Caco-2 (cell line): ENCODE results near the gene KPNA6. TPM values are rescaled to one million over a fixed set of nuclear protein-coding genes. Genes with fewer than 3 reads are reported as not detected.

Source experiments
- BruUV-seq: library from RNA; stranded (reverse); fragments of 400-500 nt; replicated peaks from 2 replicates; lab custom pipeline; 2021; lab: Mats Ljungman, UMichigan
- CTCF ChIA-PET: fragments of 300-600 bp; sonication (Branson Sonifier 250); formaldehyde crosslinking; loops from one replicate; lab custom pipeline; 2022; ENCODE audit warnings: antibody characterized with exemption; lab: Charles Lee
- POLR2A ChIA-PET: fragments of 300-600 bp; sonication (Branson Sonifier 250); formaldehyde crosslinking; loops from one replicate; lab custom pipeline; 2022; ENCODE audit warnings: antibody characterized with exemption; lab: Charles Lee
- DNase-seq, 2 experiments: peaks; one replicate each; pipeline versions ENCODE4 v3.0.0 to v3.0.0-alpha.2; 2020 to 2022
- H3K27me3 ChIP-seq: replicated peaks from 2 replicates; pipeline ENCODE4 v1.6.0; 2011; ENCODE audit warnings: low read length; ENCODE audit not compliant: control insufficient read depth, insufficient read depth
- H3K36me3 ChIP-seq: 2 replicates; pipeline ENCODE4 v1.5.1; 2011; ENCODE audit warnings: low read length; ENCODE audit not compliant: control insufficient read depth, insufficient read depth
- H3K4me1 ChIP-seq: fragments of 250-450 bp; sonication (Bioruptor Pico); 2 replicates; pipeline ENCODE4 v1.5.1; 2020; ENCODE audit warnings: mild to moderate bottlenecking
- H3K4me3 ChIP-seq: 2 replicates; pipeline ENCODE4 v1.5.1; 2011; ENCODE audit warnings: low read depth, mild to moderate bottlenecking, control low read depth, low read length
- H3K9me3 ChIP-seq: fragments of 250-450 bp; sonication (Bioruptor Pico); 2 replicates; pipeline ENCODE4 v1.5.1; 2020; ENCODE audit warnings: mild to moderate bottlenecking, moderate library complexity
- H3K27ac Mint-ChIP-seq: one replicate; pipeline ENCODE4 v1.8.0; 2022; ENCODE audit warnings: mixed read lengths; ENCODE audit not compliant: unreplicated experiment
- H3K27me3 Mint-ChIP-seq: one replicate; pipeline ENCODE4 v1.8.0; 2022; ENCODE audit warnings: mixed read lengths; ENCODE audit not compliant: insufficient read depth, unreplicated experiment
- H3K36me3 Mint-ChIP-seq: one replicate; pipeline ENCODE4 v1.8.0; 2022; ENCODE audit warnings: mild to moderate bottlenecking, mixed read lengths; ENCODE audit not compliant: insufficient read depth, unreplicated experiment
- H3K4me1 Mint-ChIP-seq: one replicate; pipeline ENCODE4 v1.8.0; 2022; ENCODE audit warnings: low read depth, mixed read lengths; ENCODE audit not compliant: unreplicated experiment
- H3K4me3 Mint-ChIP-seq: one replicate; pipeline ENCODE4 v1.8.0; 2022; ENCODE audit warnings: mild to moderate bottlenecking, moderate library complexity, mixed read lengths; ENCODE audit not compliant: unreplicated experiment
- H3K9me3 Mint-ChIP-seq: one replicate; pipeline ENCODE4 v1.8.0; 2022; ENCODE audit warnings: mixed read lengths; ENCODE audit not compliant: unreplicated experiment
- CTCF ChIP-seq, 2 experiments: fragments of 200-600 bp in 1 of 2; IDR thresholded peaks; 1 replicate in 1 of 2; 2 replicates in 1 of 2; pipeline versions ENCODE4 v1.5.1 to v1.8.0; 2011 to 2022; ENCODE audit warnings: antibody characterized with exemption in 1 of 2, control low read depth in 1 of 2, inconsistent platforms in 1 of 2, low read depth in 1 of 2, low read length in 1 of 2, mild to moderate bottlenecking in 1 of 2, moderate library complexity in 1 of 2; ENCODE audit not compliant: insufficient read depth in 1 of 2, severe bottlenecking in 1 of 2, unreplicated experiment in 1 of 2
- intact Hi-C: fragments of 100-400 bp; cut with micrococcal nuclease; formaldehyde crosslinking; loops from one replicate; pipeline ENCODE4 v1.10.0; 2022; ENCODE audit not compliant: unreplicated experiment
- total RNA-seq: library from RNA; stranded (reverse); gene quantifications from 2 replicates; pipeline ENCODE4 v1.2.3, GENCODE V29; 2022

The KPNA6 gene
- total RNA-seq, 1 experiment from 2014 or later: 52.8 TPM

DNA sequence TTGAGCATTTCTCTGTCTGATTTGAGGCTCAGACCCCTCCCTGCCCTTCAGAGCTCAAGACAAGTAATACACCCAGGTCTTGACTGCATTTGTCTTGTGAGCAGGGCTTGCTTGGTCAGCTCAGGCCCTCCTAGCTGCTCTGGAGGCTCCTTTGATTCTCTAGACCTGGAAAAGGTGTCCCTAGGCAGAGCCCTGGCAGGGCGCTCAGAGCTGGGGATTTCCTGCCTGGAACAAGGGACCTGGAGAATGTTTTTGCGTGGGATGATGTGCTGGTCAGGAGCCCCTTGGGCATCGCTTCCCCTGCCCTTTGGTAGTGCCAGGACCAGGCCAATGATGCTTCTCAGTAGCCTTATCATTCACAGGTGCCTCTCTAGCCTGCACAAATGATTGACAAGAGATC, 87.7 kb downstream of the KPNA6 start:
- Mint-ChIP-seq H3K27ac (no peak overlapping the region), H3K36me3 (peaks cover 59% of the 10 kb centered on the region), H3K27me3 (no peaks in the 10 kb centered on the region), H3K9me3 (no peaks in the 10 kb centered on the region), H3K4me1 (no peaks in the 10 kb centered on the region), H3K4me3 (no peak overlapping the region)
- H3K27me3 ChIP-seq: no peaks in the 10 kb centered on the region
- DNase-seq: no peak
- 0 out of 2 replicates have a peak, but pooled peaks cover 1% of the 10 kb centered on the region for H3K36me3 ChIP-seq
- no peaks in the 10 kb centered on the region for H3K4me1 ChIP-seq
- no peak overlapping the region for H3K4me3 ChIP-seq
- TF ChIP-seq CTCF (IDR thresholded peaks at IDR 0.05; ENCODE audit: insufficient read depth in 1 of 2, low read depth in 1 of 2, low read length in 1 of 2, severe bottlenecking in 1 of 2, unreplicated experiment in 1 of 2): no peak
- intact Hi-C loops: no loop called here
- ChIA-PET CTCF (no interaction called here), POLR2A (interaction anchor here (1.1 kb wide), 1 partner anchor 579 kb away, joined by 3 read pairs; no protein-coding TSS in a partner anchor)
- no peaks in the 10 kb centered on the region for H3K9me3 ChIP-seq
- no TSS peak for BruUV-seq

DNA sequence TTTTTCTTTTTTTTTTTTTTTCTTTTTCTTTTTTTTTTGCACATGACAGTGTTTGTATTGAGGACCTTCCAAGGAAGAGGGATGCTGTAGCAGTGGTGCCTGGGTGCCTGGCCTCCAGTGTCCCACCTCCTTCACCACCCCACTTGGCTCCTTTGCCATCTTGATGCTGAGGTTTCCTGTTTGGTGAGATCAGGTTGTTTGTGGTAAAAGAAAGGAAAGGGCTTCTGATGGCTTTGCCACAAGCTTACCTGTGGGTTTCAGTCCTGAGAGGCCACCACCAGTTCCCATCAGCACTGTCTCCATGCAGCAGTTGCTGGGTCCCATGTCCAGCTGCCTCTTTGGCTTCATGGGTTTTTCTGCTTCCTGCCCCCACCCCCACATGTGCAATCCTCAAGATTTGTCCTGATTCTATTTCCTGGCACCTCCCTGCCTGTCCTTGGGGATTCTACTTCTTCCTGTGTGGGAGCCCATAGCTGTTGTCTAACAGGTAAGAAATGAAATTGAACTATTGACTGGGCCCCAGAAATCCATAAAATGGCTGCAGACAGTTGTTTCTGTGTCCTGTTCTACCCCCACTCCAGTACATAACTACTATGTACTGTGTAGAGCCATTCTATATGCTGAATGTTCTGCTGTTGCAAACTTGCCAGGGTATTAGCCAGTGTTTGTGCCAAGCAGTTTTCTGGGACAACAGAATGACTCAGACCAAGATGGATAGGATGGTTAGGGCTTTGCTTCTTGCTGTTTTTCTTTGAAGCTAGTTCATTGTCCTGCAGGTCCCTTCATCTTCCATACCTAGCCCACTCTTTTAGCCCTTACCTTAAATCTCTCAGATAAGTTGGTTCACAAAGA, 88.3 kb downstream of the KPNA6 start:
- intact Hi-C loops: no loop called here
- H3K4me3 ChIP-seq: no peak overlapping the region
- no peaks in the 10 kb centered on the region for H3K4me1 Mint-ChIP-seq
- BruUV-seq: TSS peak; percentile 9
- H3K36me3 ChIP-seq: 0 out of 2 replicates have a peak, but pooled peaks cover 1% of the 10 kb centered on the region
- no peak for DNase-seq
- H3K27ac Mint-ChIP-seq: no peak overlapping the region
- H3K9me3 Mint-ChIP-seq: no peaks in the 10 kb centered on the region
- no peaks in the 10 kb centered on the region for H3K27me3 ChIP-seq
- no peak for TF ChIP-seq CTCF (IDR thresholded peaks at IDR 0.05; ENCODE audit: insufficient read depth in 1 of 2, low read depth in 1 of 2, low read length in 1 of 2, severe bottlenecking in 1 of 2, unreplicated experiment in 1 of 2)
- peaks cover 55% of the 10 kb centered on the region for H3K36me3 Mint-ChIP-seq
- POLR2A ChIA-PET: interaction anchor here (1.1 kb wide), 1 partner anchor 579 kb away, joined by 3 read pairs; no protein-coding TSS in a partner anchor
- no peaks in the 10 kb centered on the region for H3K4me1 ChIP-seq
- CTCF ChIA-PET: no interaction called here
- H3K4me3 Mint-ChIP-seq: no peak overlapping the region
- H3K27me3 Mint-ChIP-seq: no peaks in the 10 kb centered on the region
- H3K9me3 ChIP-seq: no peaks in the 10 kb centered on the region

DNA sequence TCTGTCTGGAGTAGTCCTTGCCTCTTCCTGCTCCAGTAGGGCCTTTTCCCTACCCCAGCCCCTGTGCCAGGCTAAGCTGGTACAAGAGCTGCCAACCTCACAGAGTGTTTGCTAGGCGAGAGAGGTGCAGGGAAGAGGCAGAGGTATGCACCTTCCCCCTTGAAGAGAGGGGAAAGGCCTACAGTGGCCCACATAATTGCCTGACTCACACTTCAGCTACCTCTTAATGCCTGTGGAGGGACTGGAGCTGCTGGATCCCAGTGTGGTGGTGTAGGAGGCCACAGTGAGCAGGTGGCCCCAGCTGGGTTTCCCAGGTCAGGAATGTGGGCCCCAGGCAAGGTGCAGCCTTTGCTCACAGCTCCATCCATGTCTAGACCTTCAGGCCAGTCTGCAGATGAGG, 89.2 kb downstream of the KPNA6 start:
- Mint-ChIP-seq H3K4me3 (no peak overlapping the region), H3K4me1 (no peaks in the 10 kb centered on the region), H3K36me3 (peaks cover 52% of the 10 kb centered on the region), H3K9me3 (no peaks in the 10 kb centered on the region), H3K27ac (no peak overlapping the region), H3K27me3 (no peaks in the 10 kb centered on the region)
- H3K9me3 ChIP-seq: no peaks in the 10 kb centered on the region
- no peaks in the 10 kb centered on the region for H3K27me3 ChIP-seq
- peaks cover 4% of the 10 kb centered on the region; the same call in 1 of the 2 replicates for H3K4me1 ChIP-seq
- TF ChIP-seq CTCF (IDR thresholded peaks at IDR 0.05; ENCODE audit: insufficient read depth in 1 of 2, low read depth in 1 of 2, low read length in 1 of 2, severe bottlenecking in 1 of 2, unreplicated experiment in 1 of 2): no peak
- BruUV-seq: no TSS peak
- no peak overlapping the region for H3K4me3 ChIP-seq
- H3K36me3 ChIP-seq: no peaks in the 10 kb centered on the region
- no peak for DNase-seq
- ChIA-PET CTCF (interaction anchor here (0.7 kb wide), 1 partner anchor 408 kb away, joined by 3 read pairs; no protein-coding TSS in a partner anchor), POLR2A (no interaction called here)
- intact Hi-C loops: no loop called here
